Kasumi-1 (cell line): ENCODE data around the gene CASP3.

Experiments
- DNase-seq, 2 experiments: peaks; one replicate each; lab custom pipeline; 2025; lab: John Stamatoyannopoulos, UW

Gene CASP3

DNA sequence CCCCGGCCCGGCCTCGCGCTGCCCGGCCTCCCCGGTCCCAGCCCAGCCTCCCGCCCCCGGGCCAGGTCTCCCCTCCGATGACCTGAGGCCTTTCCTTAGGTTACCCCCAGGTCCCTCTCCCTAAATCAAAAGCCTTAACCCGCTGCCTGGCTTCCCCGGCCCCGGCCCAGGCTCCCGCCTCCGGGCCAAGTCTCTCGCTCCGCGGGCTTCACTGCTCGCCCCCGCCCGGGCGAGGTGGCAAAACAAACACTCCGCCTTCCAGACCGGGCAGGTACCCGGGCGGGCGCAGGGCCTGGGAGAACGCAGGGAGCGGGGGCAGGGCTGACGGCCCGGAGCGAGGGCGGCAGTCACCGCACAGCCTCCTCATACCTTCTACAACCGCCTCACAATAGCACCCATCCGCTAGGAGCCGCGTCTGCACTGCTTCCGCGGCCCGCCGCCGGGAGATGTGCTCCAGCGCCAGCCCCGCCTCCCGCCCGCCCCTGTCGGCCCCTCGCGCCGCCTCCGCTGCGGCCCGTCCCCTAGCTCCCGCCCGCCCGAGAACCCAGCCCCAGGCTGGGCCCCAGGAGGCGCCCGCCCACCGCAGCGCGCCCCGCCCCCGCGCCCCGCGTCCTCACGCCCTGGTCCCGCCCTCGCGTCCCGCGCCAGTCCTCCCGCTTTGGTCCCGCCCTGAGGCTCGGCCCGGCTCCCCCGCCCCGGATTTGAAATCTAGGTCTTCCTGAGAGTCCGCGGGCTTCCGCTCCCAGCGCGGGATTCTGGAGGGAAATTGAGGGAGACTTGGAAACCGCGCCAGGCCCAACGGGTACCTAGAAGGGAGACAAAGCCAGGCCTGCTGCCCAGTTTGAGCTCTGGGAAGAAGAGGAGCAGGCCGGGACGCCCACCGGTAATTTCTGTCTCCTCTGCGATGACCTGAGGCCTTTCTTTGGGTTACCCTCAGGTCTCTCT, at the start of gene CASP3, which contains the start of gene PRIMPOL:
CASP3 (minus strand) TSS at position 422 of the 945 bp plus-strand sequence. CDS start 10,994 bp downstream, outside the sequence.
PRIMPOL (plus strand) TSS at position 713 of the 945 bp plus-strand sequence. CDS start 7,403 bp downstream, outside the sequence.
- peak; percentile 96 to 98 for DNase-seq

DNA sequence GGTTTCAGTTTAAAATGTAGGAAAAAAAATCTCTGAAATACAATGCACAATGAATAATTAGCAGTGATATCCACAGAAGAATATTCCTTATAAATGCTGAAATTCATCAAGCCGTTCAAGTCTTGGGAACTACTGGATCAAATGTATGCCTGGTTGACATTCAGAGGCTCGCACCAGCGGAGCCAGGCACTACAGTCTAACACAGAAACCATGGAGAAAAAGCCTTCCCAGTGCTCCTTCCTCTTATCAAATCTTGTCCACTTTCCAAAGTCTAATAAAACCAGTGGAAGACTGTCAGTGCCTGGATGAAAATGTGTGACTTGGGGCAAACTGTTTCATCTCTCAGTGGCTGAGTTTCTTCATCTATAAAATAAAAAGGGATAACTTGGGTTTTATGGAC, 48.7 kb upstream of the CASP3 start:
- DNase-seq: no peak

DNA sequence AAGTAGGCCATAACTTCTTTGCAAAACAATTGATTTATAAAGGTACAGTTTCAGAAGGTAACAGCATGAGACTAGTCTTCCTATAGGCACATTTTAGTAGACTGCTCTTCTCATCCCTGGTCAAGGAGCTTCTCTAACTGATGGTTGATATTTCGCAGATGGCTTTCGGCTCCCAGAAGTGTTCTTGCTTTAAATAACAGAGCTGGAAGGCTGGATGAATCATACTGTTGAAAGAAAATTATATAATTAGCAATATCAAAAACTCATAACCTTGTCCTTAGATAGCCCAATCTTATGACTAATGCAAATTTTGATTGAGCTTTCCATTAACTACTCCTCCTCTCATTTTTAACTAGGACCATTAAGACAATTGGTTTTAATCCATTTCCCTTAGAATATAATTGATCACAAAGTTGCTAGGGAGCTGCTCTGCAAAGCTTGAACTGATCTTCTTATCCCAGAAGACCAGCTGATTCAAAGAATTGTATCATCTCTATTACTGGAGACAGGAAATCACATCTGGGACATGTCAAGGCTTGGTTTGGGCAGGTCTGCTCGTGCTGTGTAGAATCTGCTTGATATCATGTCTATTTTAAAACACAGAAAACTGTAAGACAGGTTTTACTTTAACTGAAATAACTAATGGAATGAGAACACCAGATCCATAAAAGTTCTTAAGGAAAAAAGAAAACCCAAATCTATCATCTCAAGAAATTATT, 46.1 kb upstream of the CASP3 start:
- DNase-seq: no peak

DNA sequence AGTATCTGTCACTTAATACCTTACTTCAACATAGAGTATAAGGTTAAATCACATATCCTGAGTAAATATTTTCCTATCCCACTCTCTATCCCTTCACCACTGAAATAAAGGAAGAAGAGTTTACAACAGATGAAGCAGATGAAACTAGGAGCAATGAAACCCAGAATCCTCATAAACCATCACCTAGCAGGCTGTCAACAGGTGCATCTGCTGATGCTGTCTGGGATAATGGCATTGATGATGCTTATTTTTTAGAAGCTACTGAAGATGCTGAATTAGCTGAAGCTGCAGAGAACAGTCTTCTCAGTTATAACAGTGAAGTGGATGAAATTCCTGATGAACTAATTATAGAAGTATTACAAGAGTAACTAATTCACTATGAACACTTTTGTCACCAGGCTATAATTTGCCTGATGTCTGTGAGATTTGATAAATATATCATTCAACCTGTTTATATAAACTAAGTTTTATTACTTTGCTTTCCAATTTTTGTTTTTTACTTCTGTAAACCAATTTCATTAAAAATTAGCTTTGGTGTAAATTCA, 45.2 kb upstream of the CASP3 start:
- DNase-seq: no peak

DNA sequence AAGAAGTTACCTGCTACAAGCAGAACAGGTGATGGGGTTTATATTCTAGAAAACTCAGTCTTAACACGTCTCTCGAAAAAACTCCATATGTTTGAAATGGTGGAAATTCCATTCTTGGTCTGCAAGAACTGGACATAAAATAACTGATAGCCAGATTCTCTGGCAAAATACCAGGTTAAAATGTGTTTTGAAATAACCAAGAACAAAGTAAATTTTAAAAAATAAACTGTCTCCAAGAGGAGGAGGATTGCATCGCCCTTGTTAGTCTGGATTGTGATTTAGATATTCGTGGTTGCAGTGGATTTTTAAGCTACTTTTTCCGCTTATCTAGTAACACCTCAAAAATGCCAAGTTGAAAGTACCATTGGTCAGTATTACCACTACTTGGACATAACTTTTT, 43.8 kb upstream of the CASP3 start:
- DNase-seq: no peak

DNA sequence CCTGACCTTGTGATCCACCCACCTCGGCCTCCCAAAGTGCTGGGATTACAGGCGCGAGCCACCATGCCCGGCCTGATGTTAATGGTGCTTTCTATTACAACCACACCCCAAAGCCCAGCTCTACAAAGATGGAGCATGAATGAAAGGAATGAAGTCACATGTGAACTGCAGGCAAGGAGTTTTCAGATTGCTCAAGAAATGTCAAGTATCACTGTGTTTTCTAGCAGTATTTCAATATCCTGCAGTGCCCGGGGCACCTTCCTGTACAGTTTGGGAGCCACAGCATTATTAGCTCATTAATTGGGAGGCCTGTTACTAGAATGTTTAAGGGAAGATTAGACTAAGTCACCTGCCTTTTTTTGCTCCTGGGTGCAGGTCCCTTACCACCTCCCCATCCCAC, 40.4 kb upstream of the CASP3 start:
- DNase-seq: no peak

DNA sequence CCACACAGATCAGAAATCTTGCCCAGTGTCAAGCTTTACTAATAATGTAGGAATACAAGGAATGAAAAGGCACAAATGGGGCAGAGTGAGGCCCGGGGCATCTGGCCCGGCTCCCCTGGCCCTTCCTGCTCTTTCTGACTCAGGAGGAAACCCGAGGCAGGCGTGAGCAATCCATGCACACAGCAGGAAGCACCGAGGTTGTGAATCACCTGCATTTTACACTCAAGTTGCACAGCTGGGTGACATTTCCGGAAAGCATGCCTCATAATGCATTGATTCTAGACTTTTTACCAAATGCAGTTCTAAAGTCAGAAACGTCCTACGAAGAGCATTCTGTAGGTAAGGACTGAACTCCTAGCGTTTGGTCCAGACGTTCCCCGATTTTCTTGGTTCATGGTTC, 39.2 kb upstream of the CASP3 start:
- no peak for DNase-seq

DNA sequence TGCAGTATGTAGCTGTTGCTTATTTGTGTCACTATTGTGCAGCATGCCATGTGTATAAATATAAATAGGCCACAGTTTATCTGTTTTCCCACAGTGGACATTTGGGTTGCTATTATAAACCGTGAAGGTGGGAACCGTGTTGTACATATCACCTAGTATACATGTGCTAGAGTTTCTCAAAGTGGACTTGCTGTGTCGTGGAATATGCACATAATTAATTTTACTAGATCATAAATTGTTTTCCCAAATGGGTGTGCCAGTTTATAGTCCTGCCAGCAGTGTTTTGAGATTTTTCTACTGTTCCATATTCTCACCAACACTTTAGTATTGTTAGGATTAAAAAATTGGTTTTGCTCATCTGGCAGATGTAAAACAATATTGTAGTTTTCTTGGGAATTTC, 38.8 kb upstream of the CASP3 start:
- no peak for DNase-seq

DNA sequence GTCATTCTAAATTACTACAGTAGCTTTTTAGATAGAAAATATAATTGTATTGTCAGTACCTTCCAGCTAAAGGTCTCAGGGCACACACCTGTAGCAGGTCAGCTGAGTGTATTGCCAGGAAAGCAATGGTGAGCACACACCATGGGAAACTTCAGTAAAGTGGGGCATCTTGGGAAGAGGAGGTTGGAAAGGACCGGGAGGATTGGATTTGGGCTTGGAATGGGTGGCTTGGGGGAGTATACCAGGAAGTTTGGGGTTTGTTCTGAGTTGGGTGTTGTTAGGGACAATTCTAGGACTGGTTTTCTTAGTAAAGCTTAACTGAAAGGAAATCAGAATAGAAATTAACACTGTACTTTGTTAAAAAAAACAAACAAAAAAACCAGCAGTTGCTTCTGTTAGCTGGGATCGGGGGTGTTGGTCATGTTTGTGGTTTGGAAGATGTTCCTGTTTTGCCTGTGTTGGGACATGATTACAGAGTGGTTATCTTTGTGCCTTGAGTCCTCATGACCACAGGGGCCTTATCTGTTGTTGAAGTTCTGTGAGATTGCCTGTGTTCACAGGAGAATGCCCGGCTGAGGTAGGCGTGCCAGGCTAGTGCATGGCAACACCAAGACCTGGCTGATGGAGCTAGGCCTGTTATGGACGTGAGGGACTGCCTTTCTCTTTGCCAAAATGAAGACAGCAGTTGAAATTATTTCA, 35.4 kb upstream of the CASP3 start:
- peak; percentile 90 to 96 for DNase-seq

DNA sequence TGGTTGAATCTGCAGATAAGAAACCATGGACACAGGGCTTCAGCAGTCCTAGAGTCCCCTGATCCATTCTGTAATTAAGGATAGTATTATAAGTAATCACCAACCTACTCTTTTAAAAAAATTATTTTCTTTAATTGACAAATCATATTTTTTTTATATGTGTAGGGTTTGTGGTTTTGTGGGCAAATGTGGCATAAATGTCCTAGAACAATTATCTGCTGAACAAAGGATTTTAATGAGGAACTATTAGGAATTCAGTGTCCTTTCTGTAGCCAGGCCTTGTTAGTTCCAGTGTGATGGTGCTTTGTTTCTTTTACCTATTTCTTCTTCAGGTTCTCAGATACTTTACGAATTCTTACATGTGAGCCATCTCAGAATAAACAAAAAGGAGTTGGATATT, 32.7 kb upstream of the CASP3 start:
- no peak for DNase-seq

DNA sequence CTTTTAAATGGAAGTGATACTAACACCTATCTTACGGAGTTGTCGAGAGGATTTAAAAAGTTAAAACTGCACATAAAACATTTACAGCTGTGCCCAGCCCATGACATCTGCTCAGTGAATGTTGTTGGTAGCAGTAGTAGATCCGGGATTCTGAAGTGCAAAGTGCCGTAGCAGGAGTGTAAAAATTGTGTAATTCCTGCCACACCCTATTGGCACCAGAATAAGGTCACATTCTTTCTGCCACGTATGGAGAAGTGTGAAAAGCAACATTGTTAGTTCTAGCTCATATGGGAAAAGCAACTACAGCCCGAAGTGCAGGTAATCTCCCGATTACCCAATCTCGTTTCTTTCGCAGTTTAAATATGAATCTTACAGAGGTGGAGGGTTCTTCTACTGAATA, 31.5 kb upstream of the CASP3 start:
- no peak for DNase-seq

DNA sequence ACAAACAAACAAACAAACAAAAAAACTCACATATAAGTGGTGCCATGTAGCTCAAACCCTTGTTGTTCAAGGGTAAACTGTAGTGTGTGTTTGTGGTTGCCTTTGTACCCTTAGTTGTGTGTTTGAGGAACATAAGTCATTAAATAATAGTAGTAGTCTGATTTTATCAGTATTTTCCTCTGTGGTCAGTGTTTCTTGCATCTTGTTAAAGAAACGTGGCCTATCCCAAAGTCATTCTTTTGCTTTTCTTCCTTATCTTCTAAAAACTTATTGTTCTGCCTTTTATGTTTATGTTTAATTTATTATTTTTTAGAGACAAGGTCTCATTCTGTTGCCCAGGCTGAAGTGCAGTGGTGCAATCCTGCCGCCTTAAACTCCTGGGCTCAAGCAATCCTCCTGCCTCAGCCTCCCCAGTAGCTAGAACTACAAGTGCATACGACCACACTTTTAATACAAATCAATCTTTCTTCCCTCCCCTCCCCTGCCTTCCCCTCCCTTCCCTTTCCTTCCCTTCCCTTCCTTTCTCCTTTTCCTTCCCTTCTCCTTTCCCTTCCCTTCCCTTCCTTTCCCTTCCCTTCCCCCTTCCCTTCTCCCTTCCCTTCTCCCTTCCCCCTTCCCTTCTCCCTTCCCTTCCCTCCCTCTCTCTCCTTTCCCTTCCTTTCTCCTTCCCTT, 26.7 kb upstream of the CASP3 start:
- no peak for DNase-seq

DNA sequence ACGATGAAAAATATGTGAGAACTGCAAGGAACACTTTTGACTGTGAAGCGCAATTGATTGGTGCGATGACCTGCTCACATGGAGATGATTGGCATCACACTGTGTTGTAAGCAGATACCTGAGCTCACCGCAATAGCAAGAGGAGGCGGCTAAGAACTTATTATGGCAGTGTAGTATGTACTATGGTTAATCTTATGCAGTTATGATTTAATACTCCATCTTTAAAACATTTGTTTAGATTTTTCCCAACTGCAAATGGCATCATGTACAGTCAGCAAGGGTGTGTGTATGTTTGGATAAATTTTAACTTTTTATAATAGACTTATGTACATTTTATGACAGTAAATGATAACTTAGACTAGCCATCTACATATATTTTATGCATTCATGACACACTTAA, 25.8 kb upstream of the CASP3 start:
- no peak for DNase-seq

DNA sequence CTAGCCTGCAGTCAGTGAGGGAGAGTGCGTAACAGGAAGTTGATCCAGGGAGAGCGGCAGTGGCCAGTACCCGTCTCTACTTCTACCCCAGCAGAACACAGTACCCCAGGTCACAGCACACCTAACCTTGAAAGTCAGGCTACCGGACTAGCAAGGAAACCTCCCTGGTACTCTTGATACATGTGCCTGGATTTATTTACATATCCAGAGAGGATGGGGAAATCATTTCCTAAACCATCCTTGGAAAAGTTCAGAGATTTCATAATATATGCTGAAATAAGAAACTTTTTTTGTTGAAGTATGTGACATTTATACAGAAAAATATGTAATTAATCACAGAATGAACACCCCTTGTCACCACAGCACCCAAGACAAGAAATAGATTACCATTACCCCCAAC, 24.8 kb upstream of the CASP3 start:
- DNase-seq: no peak

DNA sequence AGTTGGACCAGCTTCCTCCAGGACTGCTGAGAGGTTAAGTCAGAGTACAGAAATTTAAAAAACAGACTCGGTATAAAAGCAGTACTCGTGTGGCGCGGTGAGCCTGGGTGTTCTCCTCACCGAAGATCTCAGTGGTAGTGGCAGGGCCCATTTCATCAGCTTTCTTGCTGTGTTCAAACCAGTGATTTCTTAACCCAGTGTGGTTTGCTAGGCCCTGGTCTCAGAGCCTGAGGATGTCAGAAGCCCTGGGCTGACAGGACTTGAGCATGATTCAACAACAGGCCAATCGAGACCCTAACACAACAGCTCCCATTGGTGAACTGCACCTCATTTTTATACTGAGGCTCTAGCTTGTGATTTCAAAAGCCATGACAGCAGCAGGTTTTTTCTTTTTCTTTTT, 23.5 kb upstream of the CASP3 start:
- DNase-seq: no peak

DNA sequence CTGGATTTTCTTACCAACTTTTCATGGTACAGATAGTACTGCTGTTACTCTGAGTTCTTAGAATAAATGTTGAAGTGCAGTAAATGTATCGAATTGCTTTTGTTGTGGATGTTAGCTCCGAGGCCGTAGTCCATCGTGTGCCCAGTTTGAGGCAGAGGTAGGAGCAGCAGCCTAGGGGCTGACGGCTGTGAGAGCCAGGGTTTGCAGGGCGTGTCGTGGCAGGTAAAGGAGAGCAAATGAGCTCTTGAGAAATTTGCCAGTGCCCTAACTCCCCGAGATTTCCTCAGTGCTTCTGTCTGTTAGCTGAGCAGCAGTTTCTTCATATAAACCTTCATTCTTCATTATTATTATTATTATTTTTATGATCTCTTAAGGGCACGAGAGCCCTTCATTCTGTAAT, 21.9 kb upstream of the CASP3 start:
- DNase-seq: no peak

DNA sequence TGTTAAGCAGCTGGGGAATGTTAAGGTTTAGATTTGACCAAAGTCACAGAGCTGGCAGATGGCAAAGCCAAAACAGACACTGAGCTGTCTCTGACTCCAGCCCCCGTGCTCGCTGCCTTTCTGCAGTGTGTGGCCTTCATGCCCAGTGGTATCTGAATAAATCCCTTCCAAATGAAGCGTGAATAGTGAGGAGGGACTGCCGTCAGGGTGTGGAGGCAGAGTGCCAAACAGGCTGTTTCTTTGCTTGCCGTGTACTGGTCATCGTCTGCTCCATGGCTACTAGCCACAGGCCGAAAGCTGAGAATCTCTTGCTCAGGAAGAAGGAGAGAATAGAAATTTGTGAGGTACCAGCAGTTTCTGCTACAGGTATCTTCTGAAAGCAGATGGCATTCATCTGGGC, 20.0 kb upstream of the CASP3 start:
- no peak for DNase-seq

DNA sequence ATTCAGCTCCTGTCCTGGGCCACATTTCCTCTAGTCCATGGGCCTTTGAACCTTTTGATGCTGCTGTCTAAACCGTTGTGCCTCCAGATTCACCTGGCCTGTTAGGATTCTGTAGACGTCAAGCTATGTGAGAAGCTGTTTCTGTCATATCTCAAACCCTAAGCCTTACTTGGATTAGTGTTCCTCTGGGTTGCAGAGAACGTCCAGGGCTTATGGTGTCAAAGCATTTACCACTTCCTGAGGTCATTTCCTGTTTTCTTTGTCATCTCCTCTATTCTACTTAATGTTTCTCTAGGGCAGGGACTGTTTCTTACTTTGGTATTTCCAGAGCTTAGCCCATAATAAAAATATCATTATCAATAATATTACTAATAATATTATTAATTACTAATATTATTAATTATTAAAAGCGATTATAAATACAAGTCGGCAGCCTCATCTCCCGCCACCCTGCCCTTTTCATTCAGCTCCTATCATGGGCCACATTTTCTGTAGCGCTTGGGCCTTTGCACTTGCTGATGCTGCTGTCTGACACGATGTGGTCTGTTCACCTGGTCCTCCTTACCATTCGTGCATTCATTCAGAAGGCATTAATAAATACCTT, 19.4 kb upstream of the CASP3 start:
- DNase-seq: peak; percentile 18 to 29

DNA sequence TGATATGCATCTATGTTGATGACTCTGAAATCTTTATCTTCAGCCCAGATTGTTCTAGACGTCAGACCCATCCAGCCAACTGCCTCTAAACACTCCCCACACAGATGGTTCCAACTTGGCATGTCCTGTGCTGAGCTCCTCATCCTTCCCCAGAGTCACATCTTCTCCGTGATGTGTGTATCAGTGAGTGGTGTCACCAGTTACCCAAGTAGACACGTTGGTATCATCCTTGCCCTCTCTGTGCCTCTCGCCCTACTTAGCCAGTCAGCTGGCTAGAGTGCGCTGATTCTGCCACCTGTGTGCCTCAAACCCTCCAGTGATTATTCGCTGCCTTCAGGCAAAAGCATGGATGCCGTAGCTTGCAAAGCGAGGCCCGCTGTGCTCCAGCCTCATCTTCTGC, 18.8 kb upstream of the CASP3 start:
- DNase-seq: no peak

DNA sequence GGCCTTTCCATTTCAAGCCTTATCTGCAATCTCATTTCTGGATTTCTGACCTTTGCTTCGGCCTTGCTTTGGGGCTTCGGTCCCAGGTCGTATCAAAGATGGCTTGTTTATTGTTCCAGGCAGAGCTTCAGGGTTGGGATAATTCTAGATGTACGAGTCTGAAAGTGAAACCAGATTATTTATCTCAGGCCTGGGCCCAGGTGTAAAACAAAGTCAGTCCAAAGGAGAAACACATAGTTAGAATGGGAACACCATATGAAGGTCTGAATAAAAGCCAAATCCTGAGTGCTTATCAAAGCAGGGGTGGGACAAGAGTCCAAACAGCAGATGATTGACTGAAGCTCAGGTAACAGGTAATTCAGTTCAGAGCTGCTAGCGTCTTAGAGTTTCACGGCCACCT, 17.4 kb upstream of the CASP3 start:
- DNase-seq: no peak
